Tibial nerve (tissue), 4 donors: ENCODE results near the gene HGF. TPM values are rescaled to one million over a fixed set of nuclear protein-coding genes. Genes with fewer than 3 reads are reported as not detected.

Experiments
- DNase-seq, 2 donors: peaks; one replicate each; pipeline ENCODE4 v3.0.0-alpha.2; 2019; ENCODE audit warnings: low spot score in 2 of 2
- H3K27ac ChIP-seq, 4 donors: fragments of 200-600 bp; sonication (generic) in 3 of 4; one replicate each; pipeline ENCODE4 v1.5.1; 2017 to 2019; ENCODE audit warnings: mild to moderate bottlenecking in 1 of 4
- H3K27me3 ChIP-seq, 2 donors: fragments of 200-600 bp; sonication (generic) in 1 of 2; one replicate each; pipeline versions ENCODE4 v1.5.1 to v1.6.0; 2017 to 2019
- H3K36me3 ChIP-seq, 3 donors: fragments of 200-600 bp; sonication (generic); one replicate each; pipeline ENCODE4 v1.5.1; 2018 to 2019
- H3K4me1 ChIP-seq, 4 donors: fragments of 200-600 bp; sonication (generic) in 3 of 4; one replicate each; pipeline ENCODE4 v1.5.1; 2017 to 2019
- H3K4me3 ChIP-seq, 4 donors: fragments of 200-600 bp; sonication (generic) in 3 of 4; one replicate each; pipeline ENCODE4 v1.5.1; 2017 to 2019; ENCODE audit warnings: mild to moderate bottlenecking in 1 of 4, moderate library complexity in 1 of 4
- H3K9me3 ChIP-seq, 4 donors: fragments of 200-600 bp; sonication (generic) in 3 of 4; one replicate each; pipeline ENCODE4 v1.5.1; 2017 to 2019
- CTCF ChIP-seq, 5 experiments: fragments of 200-600 bp in 3 of 5; fragments of 450-650 bp in 2 of 5; sonication (generic) in 3 of 5; IDR thresholded peaks; one replicate each; pipeline ENCODE4 v1.5.1; 2016 to 2019; ENCODE audit warnings: antibody characterized with exemption in 5 of 5, mild to moderate bottlenecking in 3 of 5, moderate library complexity in 2 of 5
- EP300 ChIP-seq, 2 donors: sonication (generic); formaldehyde crosslinking; IDR thresholded peaks; one replicate each; pipeline ENCODE4 v1.6.1; 2017; ENCODE audit warnings: antibody characterized with exemption in 2 of 2, mild to moderate bottlenecking in 1 of 2
- POLR2A ChIP-seq, 2 donors: fragments of 450-650 bp; IDR thresholded peaks; one replicate each; pipeline ENCODE4 v1.6.1; 2017; ENCODE audit warnings: antibody characterized with exemption in 2 of 2, mild to moderate bottlenecking in 2 of 2, moderate library complexity in 2 of 2
- WGBS, 2 donors: methylation state at CpG; one replicate each; pipeline ENCODE4 v1.1.5; 2018; 5-methylcytosine and 5-hydroxymethylcytosine counted together
- total RNA-seq, 4 donors: library from RNA; depleted of rRNA; stranded (reverse); fragments of >200 nt; gene quantifications; one replicate each; pipeline ENCODE4 v1.1.0, GENCODE V29; 2016

Gene HGF
- total RNA-seq, 4 donors from 2014 or later, result 3.3 to 14.9 (median 5.7) TPM

GRCh38 chr7:81803267-81803666 is 33.4 kb upstream of the HGF start:
- TF ChIP-seq POLR2A (IDR thresholded peaks at IDR 0.05) (no peak), EP300 (IDR thresholded peaks at IDR 0.05) (no peak), CTCF (IDR thresholded peaks at IDR 0.05) (no peak)
- Histone ChIP-seq H3K4me3 (no peak overlapping the region), H3K9me3 (no peaks in the 10 kb centered on the region), H3K4me1 (no peaks in the 10 kb centered on the region), H3K27ac (no peak overlapping the region), H3K36me3 (no peaks in the 10 kb centered on the region), H3K27me3 (no peaks in the 10 kb centered on the region)
- no peak for DNase-seq
- WGBS, 2 donors, result 52 to 53% methylated on average over 5 of the region's 5 CpGs

- Histone ChIP-seq H3K27me3 (no peaks in the 10 kb centered on the region), H3K9me3 (no peaks in the 10 kb centered on the region), H3K4me3 (no peak overlapping the region), H3K36me3 (no peaks in the 10 kb centered on the region), H3K4me1 (no peaks in the 10 kb centered on the region), H3K27ac (no peak overlapping the region)
- DNase-seq, result no peak
- TF ChIP-seq POLR2A (IDR thresholded peaks at IDR 0.05) (no peak), CTCF (IDR thresholded peaks at IDR 0.05) (no peak), EP300 (IDR thresholded peaks at IDR 0.05) (no peak)
- WGBS, 2 donors, result 19 to 30% methylated on average over 1 of the region's 1 CpG
Observed at GRCh38 chr7:81802251-81802650, 32.4 kb upstream of the HGF start.

- Histone ChIP-seq H3K4me3 (no peak overlapping the region), H3K27me3 (no peaks in the 10 kb centered on the region), H3K27ac (no peak overlapping the region), H3K36me3 (no peaks in the 10 kb centered on the region), H3K9me3 (no peaks in the 10 kb centered on the region), H3K4me1 (no peaks in the 10 kb centered on the region)
- DNase-seq, result no peak
- no peak for TF ChIP-seq EP300 (IDR thresholded peaks at IDR 0.05)
- TF ChIP-seq CTCF (IDR thresholded peaks at IDR 0.05), result no peak
- no peak for TF ChIP-seq POLR2A (IDR thresholded peaks at IDR 0.05)
- 84 to 91% methylated on average over 5 of the region's 5 CpGs for WGBS, 2 donors
Observed at GRCh38 chr7:81801532-81801931, 31.7 kb upstream of the HGF start.

- Histone ChIP-seq H3K36me3 (no peaks in the 10 kb centered on the region), H3K4me3 (no peak overlapping the region), H3K27ac (no peak overlapping the region), H3K9me3 (no peaks in the 10 kb centered on the region), H3K4me1 (peaks cover 0 to 8% (median 0%) of the 10 kb centered on the region in 4 donors), H3K27me3 (no peaks in the 10 kb centered on the region)
- WGBS, 2 donors, result 84 to 85% methylated on average over 12 of the region's 12 CpGs
- no peak for TF ChIP-seq CTCF (IDR thresholded peaks at IDR 0.05)
- no peak for TF ChIP-seq EP300 (IDR thresholded peaks at IDR 0.05)
- TF ChIP-seq POLR2A (IDR thresholded peaks at IDR 0.05), result no peak
- no peak for DNase-seq
Observed at GRCh38 chr7:81791568-81792518, 22.0 kb upstream of the HGF start.

GRCh38 chr7:81790686-81791085 is 20.8 kb upstream of the HGF start:
- TF ChIP-seq EP300 (IDR thresholded peaks at IDR 0.05) (no peak), POLR2A (IDR thresholded peaks at IDR 0.05) (no peak), CTCF (IDR thresholded peaks at IDR 0.05) (no peak)
- peaks cover 0 to 8% (median 0%) of the 10 kb centered on the region in 4 donors for H3K4me1 ChIP-seq
- no peaks in the 10 kb centered on the region for H3K27me3 ChIP-seq
- no peak overlapping the region for H3K4me3 ChIP-seq
- H3K27ac ChIP-seq, result no peak overlapping the region
- DNase-seq, result no peak
- WGBS, 2 donors, result 74 to 86% methylated on average over 1 of the region's 1 CpG
- H3K9me3 ChIP-seq, result no peaks in the 10 kb centered on the region
- H3K36me3 ChIP-seq, result no peaks in the 10 kb centered on the region
